HepG2 (cell line): Measurements from ENCODE around the gene TFE3. TPM values are rescaled to one million over a fixed set of nuclear protein-coding genes. Genes with fewer than 3 reads are reported as not detected.
A peak's percentile ranks its signal among the peaks of the same experiment; 100 is the strongest.

Source experiments
- ETV5 ChIP-seq: IDR thresholded peaks from 2 replicates; pipeline ENCODE4 v1.6.1; 2018; ENCODE audit warnings: missing biosample characterization, missing genetic modification reagents, inconsistent platforms, borderline replicate concordance
- GATA4 ChIP-seq: sonication (generic); IDR thresholded peaks from 2 replicates; pipeline ENCODE4 v1.6.1; 2016; ENCODE audit warnings: antibody characterized with exemption, low read depth, borderline replicate concordance
- JARID2 ChIP-seq: sonication (generic); formaldehyde crosslinking; IDR thresholded peaks from 2 replicates; pipeline ENCODE4 v1.8.1; 2023; ENCODE audit warnings: missing genetic modification reagents, inconsistent platforms; ENCODE audit not compliant: insufficient replicate concordance
- KMT2A ChIP-seq: sonication (generic); formaldehyde crosslinking; IDR thresholded peaks from 2 replicates; pipeline ENCODE4 v1.4.0; 2020; ENCODE audit warnings: missing genetic modification reagents
- MAFG ChIP-seq: sonication (generic); formaldehyde crosslinking; IDR thresholded peaks from 2 replicates; pipeline ENCODE4 v1.5.1; 2020; ENCODE audit warnings: mild to moderate bottlenecking, missing genetic modification reagents
- MAFK ChIP-seq, 2 experiments: IDR thresholded peaks in 1 of 2; conservative IDR thresholded peaks in 1 of 2; 2 replicates each; pipeline ENCODE4 v1.6.1; 2011; ENCODE audit warnings: improper control_type of control experiment in 2 of 2, low read length in 2 of 2
- NBN ChIP-seq: fragments of 450-650 bp; conservative IDR thresholded peaks from 2 replicates; pipeline ENCODE4 v1.6.1; 2017
- NKX3-1 ChIP-seq: sonication (generic); formaldehyde crosslinking; IDR thresholded peaks from 2 replicates; pipeline ENCODE4 v1.5.0; 2020; ENCODE audit warnings: missing genetic modification reagents
- PCBP1 ChIP-seq: fragments of 200-400 bp; formaldehyde crosslinking; IDR thresholded peaks from 2 replicates; pipeline ENCODE4 v1.6.1; 2017; ENCODE audit warnings: mild to moderate bottlenecking, low read depth, low read length, borderline replicate concordance
- PHF8 ChIP-seq: sonication (generic); formaldehyde crosslinking; IDR thresholded peaks from 2 replicates; pipeline ENCODE4 v1.5.0; 2020; ENCODE audit warnings: missing genetic modification reagents
- SSRP1 ChIP-seq: IDR thresholded peaks from 2 replicates; pipeline ENCODE4 v1.6.1; 2016; ENCODE audit warnings: control low read depth
- STAG1 ChIP-seq: sonication (generic); formaldehyde crosslinking; IDR thresholded peaks from 2 replicates; pipeline ENCODE4 v1.4.0; 2020; ENCODE audit warnings: missing genetic modification reagents
- TEAD3 ChIP-seq: optimal IDR thresholded peaks from 2 replicates; pipeline ENCODE3; 2016; ENCODE audit warnings: borderline replicate concordance
- U2AF1 ChIP-seq: fragments of 200-400 bp; formaldehyde crosslinking; optimal IDR thresholded peaks from 2 replicates; pipeline ENCODE3; 2017; ENCODE audit warnings: mild to moderate bottlenecking, low read depth, low read length
- YY1 ChIP-seq: IDR thresholded peaks from 2 replicates; pipeline ENCODE4 v1.6.1; 2011; ENCODE audit warnings: low read length, low read depth, moderate library complexity, mild to moderate bottlenecking; ENCODE audit not compliant: insufficient read depth, insufficient replicate concordance
- ZNF367 ChIP-seq: sonication (generic); formaldehyde crosslinking; IDR thresholded peaks from 2 replicates; pipeline ENCODE4 v1.4.0; 2020; ENCODE audit warnings: missing genetic modification reagents, borderline replicate concordance
- ZNF709 ChIP-seq: sonication (generic); formaldehyde crosslinking; IDR thresholded peaks from 2 replicates; pipeline ENCODE4 v1.5.0; 2020; ENCODE audit warnings: mild to moderate bottlenecking, missing genetic modification reagents
- ZNF737 ChIP-seq: sonication (generic); formaldehyde crosslinking; IDR thresholded peaks from 2 replicates; pipeline ENCODE4 v1.5.0; 2020; ENCODE audit warnings: missing genetic modification reagents, mild to moderate bottlenecking, borderline replicate concordance
- polyA plus RNA-seq, 8 experiments: library from polyadenylated mRNA; depleted of rRNA in 3 of 8; stranded (reverse) in 7 of 8; unstranded in 1 of 8; fragments of >200 nt; fragmentation: Illumina TruSeq in 4 of 8; extraction: Trizol in 4 of 8; gene quantifications; 2 replicates each; pipeline versions ENCODE4 v1.2.1 to v1.2.3, GENCODE V29; 2011 to 2016; ENCODE audit warnings: low read depth in 4 of 8, missing spikeins in 1 of 8, mixed read lengths in 1 of 8; ENCODE audit not compliant: insufficient read depth in 1 of 8
- total RNA-seq, 5 experiments: library from RNA; depleted of rRNA; stranded (reverse); fragments of >200 nt; fragmentation: Illumina TruSeq; extraction: Trizol; gene quantifications; 2 replicates each; pipeline ENCODE4 v1.2.3, GENCODE V29; 2016; ENCODE audit warnings: low read depth in 1 of 5
- TF ChIP-seq, protein P1 (sequence below): sonication (generic); formaldehyde crosslinking; IDR thresholded peaks from 2 replicates; pipeline ENCODE4 v1.4.0; 2020; ENCODE audit warnings: missing genetic modification reagents; ENCODE audit errors: not compliant biosample characterization
- TF ChIP-seq, protein P2 (sequence below): sonication (generic); formaldehyde crosslinking; IDR thresholded peaks from 2 replicates; pipeline ENCODE4 v1.5.1; 2020; ENCODE audit warnings: mild to moderate bottlenecking, missing genetic modification reagents, moderate library complexity
- TF ChIP-seq, protein P3 (sequence below): sonication (generic); formaldehyde crosslinking; IDR thresholded peaks from 2 replicates; pipeline ENCODE4 v1.8.0; 2023; ENCODE audit warnings: mild to moderate bottlenecking, missing genetic modification reagents
- TF ChIP-seq, protein P4 (sequence below): sonication (generic); formaldehyde crosslinking; IDR thresholded peaks from 2 replicates; pipeline ENCODE4 v1.5.0; 2020; ENCODE audit warnings: missing genetic modification reagents
- TF ChIP-seq, protein P5 (sequence below): IDR thresholded peaks from 2 replicates; pipeline ENCODE4 v1.6.1; 2016; ENCODE audit warnings: low read depth, control low read depth
- TF ChIP-seq, protein P6 (sequence below): sonication (generic); formaldehyde crosslinking; IDR thresholded peaks from 2 replicates; pipeline ENCODE4 v1.5.1; 2020; ENCODE audit warnings: missing genetic modification reagents, mild to moderate bottlenecking, borderline replicate concordance

Gene TFE3
- total and polyA plus RNA-seq, 2 of the 13 experiments (the other 11 are each of a cell fraction or from before 2014, with no cell fraction given), result 8.3 to 12.3 TPM

DNA sequence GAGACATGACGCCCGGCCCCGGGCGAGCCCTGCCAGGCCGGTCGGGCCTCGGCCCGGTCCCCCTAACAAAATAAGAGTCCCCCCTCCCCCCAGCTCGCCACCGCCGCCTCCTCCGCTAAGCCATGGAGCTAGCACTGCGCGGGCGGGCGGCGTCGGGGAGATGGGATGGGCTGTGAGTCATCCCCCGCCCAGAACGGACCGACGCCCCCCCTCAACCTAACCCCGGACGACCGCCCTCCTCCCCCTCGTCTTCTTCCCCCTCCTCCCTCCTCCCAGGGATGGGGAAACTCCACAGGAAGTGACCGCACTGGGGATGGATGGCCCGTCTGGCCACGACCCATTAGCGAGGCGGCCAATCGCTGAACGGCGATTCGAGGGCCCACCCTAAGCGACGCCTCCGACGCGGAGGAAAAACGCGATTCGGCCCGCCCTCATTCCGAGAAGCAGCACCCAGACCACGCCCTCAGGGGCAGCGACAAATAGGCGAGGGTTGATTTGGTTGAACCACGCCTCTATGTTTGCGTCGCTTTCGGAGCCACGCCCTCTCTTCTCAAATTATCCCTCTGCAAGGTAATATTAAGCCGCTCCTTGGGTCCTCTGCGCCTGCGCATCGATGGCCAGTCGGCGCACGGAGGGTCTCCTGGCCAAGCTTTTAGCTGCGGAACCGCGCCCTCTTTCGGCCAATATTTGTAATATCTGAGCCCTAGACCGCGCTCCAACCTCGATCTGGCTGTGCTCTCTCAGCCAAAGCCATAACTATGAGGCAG lies at the start of gene TFE3 (continued):
- no peak for TF ChIP-seq KMT2A (CRISPR knock-in tag)
- TF ChIP-seq GATA4, result 0 out of 2 replicates have a peak, but pooled peaks have one; percentile 25
- TF ChIP-seq JARID2, result no peak
- no peak for TF ChIP-seq MAFG (CRISPR knock-in tag)
- TF ChIP-seq, protein P1, sequence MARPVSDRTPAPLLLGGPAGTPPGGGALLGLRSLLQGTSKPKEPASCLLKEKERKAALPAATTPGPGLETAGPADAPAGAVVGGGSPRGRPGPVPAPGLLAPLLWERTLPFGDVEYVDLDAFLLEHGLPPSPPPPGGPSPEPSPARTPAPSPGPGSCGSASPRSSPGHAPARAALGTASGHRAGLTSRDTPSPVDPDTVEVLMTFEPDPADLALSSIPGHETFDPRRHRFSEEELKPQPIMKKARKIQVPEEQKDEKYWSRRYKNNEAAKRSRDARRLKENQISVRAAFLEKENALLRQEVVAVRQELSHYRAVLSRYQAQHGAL (CRISPR knock-in tag), result no peak
- TF ChIP-seq U2AF1, result no peak
- TF ChIP-seq, protein P2, sequence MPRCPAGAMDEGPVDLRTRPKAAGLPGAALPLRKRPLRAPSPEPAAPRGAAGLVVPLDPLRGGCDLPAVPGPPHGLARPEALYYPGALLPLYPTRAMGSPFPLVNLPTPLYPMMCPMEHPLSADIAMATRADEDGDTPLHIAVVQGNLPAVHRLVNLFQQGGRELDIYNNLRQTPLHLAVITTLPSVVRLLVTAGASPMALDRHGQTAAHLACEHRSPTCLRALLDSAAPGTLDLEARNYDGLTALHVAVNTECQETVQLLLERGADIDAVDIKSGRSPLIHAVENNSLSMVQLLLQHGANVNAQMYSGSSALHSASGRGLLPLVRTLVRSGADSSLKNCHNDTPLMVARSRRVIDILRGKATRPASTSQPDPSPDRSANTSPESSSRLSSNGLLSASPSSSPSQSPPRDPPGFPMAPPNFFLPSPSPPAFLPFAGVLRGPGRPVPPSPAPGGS (CRISPR knock-in tag), result no peak
- TF ChIP-seq PHF8, result peak; percentile 53; the same call in 1 of the 2 replicates
- no peak for TF ChIP-seq ZNF709 (CRISPR knock-in tag)
- TF ChIP-seq TEAD3 (CRISPR knock-in tag), result no peak
- no peak for TF ChIP-seq SSRP1 (CRISPR knock-in tag)
- no peak for TF ChIP-seq NKX3-1 (CRISPR knock-in tag)
- TF ChIP-seq, protein P3, sequence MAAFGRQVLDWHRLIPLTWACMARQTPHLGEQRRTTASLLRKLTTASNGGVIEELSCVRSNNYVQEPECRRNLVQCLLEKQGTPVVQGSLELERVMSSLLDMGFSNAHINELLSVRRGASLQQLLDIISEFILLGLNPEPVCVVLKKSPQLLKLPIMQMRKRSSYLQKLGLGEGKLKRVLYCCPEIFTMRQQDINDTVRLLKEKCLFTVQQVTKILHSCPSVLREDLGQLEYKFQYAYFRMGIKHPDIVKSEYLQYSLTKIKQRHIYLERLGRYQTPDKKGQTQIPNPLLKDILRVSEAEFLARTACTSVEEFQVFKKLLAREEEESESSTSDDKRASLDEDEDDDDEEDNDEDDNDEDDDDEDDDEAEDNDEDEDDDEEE, result no peak
- 0 out of 2 replicates have a peak, but pooled peaks have one; percentile 28 for TF ChIP-seq ETV5 (CRISPR knock-in tag)
- TF ChIP-seq, protein P4, sequence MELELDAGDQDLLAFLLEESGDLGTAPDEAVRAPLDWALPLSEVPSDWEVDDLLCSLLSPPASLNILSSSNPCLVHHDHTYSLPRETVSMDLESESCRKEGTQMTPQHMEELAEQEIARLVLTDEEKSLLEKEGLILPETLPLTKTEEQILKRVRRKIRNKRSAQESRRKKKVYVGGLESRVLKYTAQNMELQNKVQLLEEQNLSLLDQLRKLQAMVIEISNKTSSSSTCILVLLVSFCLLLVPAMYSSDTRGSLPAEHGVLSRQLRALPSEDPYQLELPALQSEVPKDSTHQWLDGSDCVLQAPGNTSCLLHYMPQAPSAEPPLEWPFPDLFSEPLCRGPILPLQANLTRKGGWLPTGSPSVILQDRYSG (CRISPR knock-in tag), result no peak
- TF ChIP-seq STAG1, result peak; percentile 58
- TF ChIP-seq, protein P5, sequence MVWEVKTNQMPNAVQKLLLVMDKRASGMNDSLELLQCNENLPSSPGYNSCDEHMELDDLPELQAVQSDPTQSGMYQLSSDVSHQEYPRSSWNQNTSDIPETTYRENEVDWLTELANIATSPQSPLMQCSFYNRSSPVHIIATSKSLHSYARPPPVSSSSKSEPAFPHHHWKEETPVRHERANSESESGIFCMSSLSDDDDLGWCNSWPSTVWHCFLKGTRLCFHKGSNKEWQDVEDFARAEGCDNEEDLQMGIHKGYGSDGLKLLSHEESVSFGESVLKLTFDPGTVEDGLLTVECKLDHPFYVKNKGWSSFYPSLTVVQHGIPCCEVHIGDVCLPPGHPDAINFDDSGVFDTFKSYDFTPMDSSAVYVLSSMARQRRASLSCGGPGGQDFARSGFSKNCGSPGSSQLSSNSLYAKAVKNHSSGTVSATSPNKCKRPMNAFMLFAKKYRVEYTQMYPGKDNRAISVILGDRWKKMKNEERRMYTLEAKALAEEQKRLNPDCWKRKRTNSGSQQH (CRISPR knock-in tag), result no peak
- TF ChIP-seq NBN, result no peak
- TF ChIP-seq ZNF367 (CRISPR knock-in tag), result no peak
- no peak for TF ChIP-seq MAFK (conservative IDR thresholded peaks at IDR 0.05 in 1 of 2, IDR thresholded peaks at IDR 0.05 in 1 of 2; ENCODE audit: low read length in 2 of 2)
- no peak for TF ChIP-seq YY1
- no peak for TF ChIP-seq PCBP1
- TF ChIP-seq ZNF737, result no peak
- TF ChIP-seq, protein P6, sequence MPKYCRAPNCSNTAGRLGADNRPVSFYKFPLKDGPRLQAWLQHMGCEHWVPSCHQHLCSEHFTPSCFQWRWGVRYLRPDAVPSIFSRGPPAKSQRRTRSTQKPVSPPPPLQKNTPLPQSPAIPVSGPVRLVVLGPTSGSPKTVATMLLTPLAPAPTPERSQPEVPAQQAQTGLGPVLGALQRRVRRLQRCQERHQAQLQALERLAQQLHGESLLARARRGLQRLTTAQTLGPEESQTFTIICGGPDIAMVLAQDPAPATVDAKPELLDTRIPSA (CRISPR knock-in tag), result no peak
